ENCODE measurements around the gene TPK1. TPM values are rescaled to one million over a fixed set of nuclear protein-coding genes. Genes with fewer than 3 reads are reported as not detected.

The TPK1 gene
- polyA plus RNA-seq, 10 donors = 3.2 to 4.5 (median 3.6) TPM

- DNase-seq = no peak
These were observed 425.4 kb downstream of the TPK1 start for GRCh38 chr7:144410441-144410840.

- no peak for DNase-seq
These were observed 427.7 kb downstream of the TPK1 start for GRCh38 chr7:144408121-144408520.

- DNase-seq = no peak
These were observed 428.5 kb downstream of the TPK1 start for GRCh38 chr7:144407266-144407931.

GRCh38 chr7:144404946-144405345 lies 430.9 kb downstream of the TPK1 start:
- DNase-seq = no peak

- DNase-seq = no peak
These were observed 432.2 kb downstream of the TPK1 start, which contains the start of gene NOBOX for GRCh38 chr7:144403649-144404061. TSS of gene NOBOX (minus strand) at chr7:144403693.

- no peak for DNase-seq
These were observed 432.8 kb downstream of the TPK1 start for GRCh38 chr7:144403102-144403501.
